Lower leg skin (tissue), 4 donors: ENCODE measurements around the gene SIVA1. TPM values are rescaled to one million over a fixed set of nuclear protein-coding genes. Genes with fewer than 3 reads are reported as not detected.

ENCODE experiments used
- DNase-seq, 2 donors: peaks; one replicate each; pipeline ENCODE4 v3.0.0-alpha.2; 2019; ENCODE audit warnings: low spot score in 2 of 2
- H3K4me3 ChIP-seq: fragments of 200-600 bp; sonication (generic); 2 replicates; pipeline ENCODE4 v1.5.1; 2017; ENCODE audit warnings: mild to moderate bottlenecking, low read depth; ENCODE audit not compliant: poor library complexity, severe bottlenecking
- CTCF ChIP-seq, 3 donors: fragments of 450-650 bp; IDR thresholded peaks; one replicate each; pipeline ENCODE4 v1.5.1; 2016; ENCODE audit warnings: antibody characterized with exemption in 3 of 3, mild to moderate bottlenecking in 3 of 3, moderate library complexity in 2 of 3
- POLR2A ChIP-seq, 2 donors: fragments of 450-650 bp; IDR thresholded peaks; one replicate each; pipeline ENCODE4 v1.6.1; 2016 to 2017; ENCODE audit warnings: antibody characterized with exemption in 2 of 2, mild to moderate bottlenecking in 1 of 2, moderate library complexity in 1 of 2
- WGBS, 2 donors: methylation state at CpG; one replicate each; pipeline ENCODE4 v1.1.5; 2018; 5-methylcytosine and 5-hydroxymethylcytosine counted together
- intact Hi-C: fragments of 100-400 bp; cut with DNase I; formaldehyde crosslinking; loops from one replicate; pipeline ENCODE4 v1.15.0; 2023; ENCODE audit warnings: low total_unique reads
- total RNA-seq, 4 donors: library from RNA; depleted of rRNA; stranded (reverse); fragments of >200 nt; gene quantifications; one replicate each; pipeline ENCODE4 v1.1.0, GENCODE V29; 2016

The SIVA1 gene
- total RNA-seq, 4 donors from 2014 or later = 162 to 174 (median 168) TPM

GRCh38 chr14:104799244-104800014 lies 46.5 kb downstream of the SIVA1 start:
- 38 to 48% methylated on average over 21 of the region's 21 CpGs for WGBS, 2 donors
- TF ChIP-seq POLR2A (IDR thresholded peaks at IDR 0.05) (no peak), CTCF (IDR thresholded peaks at IDR 0.05) (no peak)
- DNase-seq = no peak
- no peak overlapping the region for H3K4me3 ChIP-seq
- intact Hi-C loops = no loop called here

DNA sequence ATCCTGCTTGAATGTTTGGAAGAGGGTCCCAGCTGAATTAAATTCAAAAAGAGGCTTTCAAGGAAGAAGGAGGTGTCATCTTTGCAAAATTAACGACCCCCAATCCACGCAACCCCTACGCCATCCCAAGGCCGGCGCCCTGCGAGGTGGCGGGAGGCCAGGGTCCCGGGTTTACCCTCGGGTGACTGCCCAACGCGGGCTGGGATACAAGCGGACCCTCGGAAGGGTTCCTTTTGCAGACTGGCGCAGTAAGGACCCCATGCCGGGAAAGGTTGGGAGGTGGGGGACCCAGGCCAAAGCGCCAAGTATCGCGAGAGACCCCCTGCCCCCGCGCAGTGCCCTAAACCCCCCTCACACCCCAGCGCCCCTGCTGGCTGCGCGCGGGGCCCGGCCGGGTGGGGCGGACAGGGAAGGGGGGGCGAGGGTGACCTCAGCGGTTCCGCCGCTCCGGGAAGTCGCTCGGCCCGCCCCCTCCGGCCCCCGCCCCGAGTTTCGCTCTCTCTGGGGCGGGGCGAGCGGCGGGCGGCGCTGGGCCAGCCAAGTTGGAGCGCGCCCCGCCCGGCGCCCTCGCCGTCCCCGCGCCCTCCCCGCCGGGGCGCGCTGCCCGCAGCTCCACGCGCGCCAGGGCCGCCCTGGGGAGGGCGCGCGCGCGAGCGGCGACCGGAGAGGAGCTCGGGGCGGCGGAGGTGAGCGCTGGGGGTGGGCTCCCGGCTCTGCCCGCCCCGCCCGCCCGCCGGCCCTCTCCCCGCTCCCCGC lies 47.2 kb downstream of the SIVA1 start:
- peak overlapping the region; percentile 45 for H3K4me3 ChIP-seq
- peak; percentile 65 to 97 for DNase-seq
- TF ChIP-seq POLR2A (IDR thresholded peaks at IDR 0.05) (peak in 1 of 2 donors; percentile 11), CTCF (IDR thresholded peaks at IDR 0.05) (no peak)
- intact Hi-C loops = no loop called here
- WGBS, 2 donors = 5 to 12% methylated on average over 10 to 22 of the region's 83 CpGs

- peak in 1 of 2 donors; percentile 94 for DNase-seq
- no peak for TF ChIP-seq POLR2A (IDR thresholded peaks at IDR 0.05)
- no peak for TF ChIP-seq CTCF (IDR thresholded peaks at IDR 0.05)
- intact Hi-C loops = no loop called here
- peak within 1 kb of the TSS; percentile 45 for H3K4me3 ChIP-seq
- WGBS, 2 donors = 3 to 13% methylated on average over 29 to 36 of the region's 105 CpGs
These were observed 48.0 kb downstream of the SIVA1 start, which contains the start of gene ZBTB42 for GRCh38 chr14:104800771-104801519. ZBTB42 (plus strand) TSS chr14:104801101; CDS start chr14:104801198, 97 bp downstream.

DNA sequence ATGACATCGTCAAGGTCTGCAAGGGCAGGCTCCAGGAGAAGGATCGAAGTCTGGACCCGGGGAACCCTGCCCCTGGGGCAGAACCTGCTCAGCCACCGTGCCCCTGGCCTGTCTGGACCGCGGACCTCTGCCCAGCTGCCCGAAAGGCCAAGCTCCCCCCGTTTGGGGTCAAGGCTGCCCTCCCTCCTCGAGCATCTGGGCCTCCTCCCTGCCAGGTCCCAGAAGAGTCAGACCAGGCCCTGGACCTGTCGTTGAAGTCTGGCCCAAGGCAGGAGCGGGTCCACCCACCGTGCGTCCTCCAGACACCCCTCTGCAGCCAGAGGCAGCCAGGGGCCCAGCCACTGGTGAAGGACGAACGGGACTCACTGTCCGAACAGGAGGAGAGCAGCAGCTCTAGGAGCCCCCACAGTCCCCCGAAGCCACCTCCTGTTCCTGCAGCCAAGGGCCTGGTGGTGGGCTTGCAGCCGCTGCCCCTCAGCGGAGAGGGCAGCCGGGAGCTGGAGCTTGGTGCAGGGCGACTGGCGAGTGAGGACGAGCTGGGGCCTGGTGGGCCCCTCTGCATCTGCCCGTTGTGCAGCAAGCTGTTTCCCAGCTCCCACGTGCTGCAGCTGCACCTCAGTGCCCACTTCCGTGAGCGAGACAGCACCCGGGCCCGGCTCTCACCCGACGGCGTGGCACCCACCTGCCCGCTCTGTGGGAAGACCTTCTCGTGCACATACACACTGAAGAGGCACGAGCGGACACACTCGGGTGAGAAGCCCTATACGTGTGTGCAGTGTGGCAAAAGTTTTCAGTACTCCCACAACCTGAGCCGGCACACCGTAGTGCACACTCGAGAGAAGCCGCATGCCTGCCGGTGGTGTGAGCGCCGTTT lies 48.8 kb downstream of the SIVA1 start:
- TF ChIP-seq POLR2A (IDR thresholded peaks at IDR 0.05) (no peak), CTCF (IDR thresholded peaks at IDR 0.05) (no peak)
- no peak for DNase-seq
- WGBS, 2 donors = 82 to 92% methylated on average over 21 to 42 of the region's 45 CpGs
- intact Hi-C loops = no loop called here
- peak overlapping the region; percentile 45 for H3K4me3 ChIP-seq
